NCI-H1694 treated with DMSO at 0.1 percent for 48 hours (cell line): ENCODE results near the gene RMC1.
"Not testable (repeated sequence)": the region's sequence is repeated elsewhere in the genome, so short reads cannot be mapped to it uniquely, and the experiment has no call there.

ENCODE experiments used
- DNase-seq: peaks from one replicate; lab custom pipeline; 2025; lab: John Stamatoyannopoulos, UW

Gene RMC1

GRCh38 chr18:23563377-23564043 is 60.2 kb downstream of the RMC1 start:
- DNase-seq: no peak

- DNase-seq: no peak
Measured at GRCh38 chr18:23565916-23566547, 62.7 kb downstream of the RMC1 start.

DNA sequence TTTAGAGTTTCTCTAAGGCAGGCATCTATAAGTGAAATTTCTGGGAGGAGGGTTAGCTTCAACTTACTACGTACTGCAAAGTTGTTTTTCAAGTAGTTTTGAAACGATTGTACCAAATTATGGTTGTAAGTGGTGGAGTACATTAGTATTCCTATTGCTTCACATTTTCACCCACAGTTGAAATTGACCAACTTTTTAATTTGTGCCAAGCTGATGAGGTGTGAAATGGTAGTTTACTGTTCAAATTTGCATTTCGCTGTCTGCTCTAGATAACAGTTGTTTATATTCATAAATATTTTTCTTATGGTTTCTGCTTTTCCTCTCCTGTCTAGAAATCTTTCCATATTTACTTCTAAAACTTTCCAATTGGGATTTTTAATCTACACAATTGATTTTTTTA is 64.4 kb downstream of the RMC1 start:
- DNase-seq: no peak

GRCh38 chr18:23568281-23569138 is 65.2 kb downstream of the RMC1 start:
- DNase-seq: no peak

DNA sequence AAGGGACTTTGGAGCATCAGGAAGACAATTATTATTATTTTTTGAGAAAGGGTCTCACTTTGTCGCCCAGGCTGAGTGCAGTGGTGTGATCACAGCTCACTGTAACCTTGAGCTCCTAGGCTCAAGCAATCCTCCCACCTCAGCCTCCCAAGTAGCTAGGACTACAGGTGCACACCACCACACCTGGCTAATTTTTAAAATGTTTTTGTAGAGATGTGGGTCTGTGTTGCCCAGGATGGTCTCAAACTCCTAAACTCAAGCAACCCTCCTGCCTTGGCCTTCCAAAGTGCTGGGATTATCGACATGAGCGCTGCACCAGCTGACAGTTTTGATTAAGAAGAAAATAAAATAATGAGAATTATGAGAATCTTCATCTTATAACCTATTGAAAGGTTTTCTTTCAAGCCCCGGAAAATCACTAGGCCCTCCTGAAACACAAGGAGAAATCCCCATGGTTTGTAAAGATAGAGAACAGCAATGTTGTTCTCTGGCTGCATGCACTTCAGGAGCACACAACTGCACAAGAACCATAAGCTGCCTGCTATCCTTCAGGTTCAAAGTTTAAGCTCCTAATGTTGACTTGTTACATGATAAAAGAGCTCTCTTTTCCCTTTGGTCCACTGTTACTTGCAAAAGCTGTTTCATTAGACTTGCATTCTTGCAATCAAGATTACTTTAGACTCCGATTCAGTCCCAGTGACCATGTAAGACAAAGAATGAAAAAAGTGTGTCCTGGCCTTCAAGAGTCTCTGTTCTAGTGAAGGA is 66.2 kb downstream of the RMC1 start:
- DNase-seq: no peak

DNA sequence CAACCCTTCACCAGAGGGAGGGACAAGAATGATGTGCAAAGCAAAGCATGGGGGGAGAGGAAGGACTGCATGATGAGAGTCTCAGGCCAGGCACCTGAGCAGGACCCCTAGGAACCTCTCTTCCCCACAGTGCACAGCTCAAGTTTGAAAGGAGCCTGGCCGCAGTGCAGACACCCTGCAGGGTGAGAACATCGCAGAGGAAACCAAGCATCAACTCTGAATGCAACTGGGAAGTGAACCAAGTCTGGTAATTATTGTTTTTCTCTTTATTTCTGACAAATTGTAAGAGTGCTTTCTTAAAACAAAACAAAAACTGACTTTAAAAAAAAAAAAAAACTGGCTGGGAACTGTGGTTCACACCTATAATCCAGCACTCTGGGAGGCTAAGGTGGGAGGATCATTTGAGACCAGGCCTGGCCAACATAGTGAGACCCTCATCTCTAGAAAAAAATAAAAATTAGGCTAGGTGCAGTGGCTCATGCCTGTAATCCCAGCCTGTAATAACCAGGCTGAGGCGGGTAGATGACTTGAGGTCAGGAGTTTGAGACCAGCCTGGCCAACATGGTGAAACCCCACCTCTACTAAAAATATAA is 67.7 kb downstream of the RMC1 start:
- no peak for DNase-seq

- no peak for DNase-seq
Measured at GRCh38 chr18:23572012-23572411, 68.7 kb downstream of the RMC1 start.

- DNase-seq: no peak
Measured at GRCh38 chr18:23572570-23572969, 69.3 kb downstream of the RMC1 start.

GRCh38 chr18:23573020-23573419 is 69.7 kb downstream of the RMC1 start:
- no peak for DNase-seq

- DNase-seq: no peak
Measured at GRCh38 chr18:23573626-23574431, 70.5 kb downstream of the RMC1 start.

DNA sequence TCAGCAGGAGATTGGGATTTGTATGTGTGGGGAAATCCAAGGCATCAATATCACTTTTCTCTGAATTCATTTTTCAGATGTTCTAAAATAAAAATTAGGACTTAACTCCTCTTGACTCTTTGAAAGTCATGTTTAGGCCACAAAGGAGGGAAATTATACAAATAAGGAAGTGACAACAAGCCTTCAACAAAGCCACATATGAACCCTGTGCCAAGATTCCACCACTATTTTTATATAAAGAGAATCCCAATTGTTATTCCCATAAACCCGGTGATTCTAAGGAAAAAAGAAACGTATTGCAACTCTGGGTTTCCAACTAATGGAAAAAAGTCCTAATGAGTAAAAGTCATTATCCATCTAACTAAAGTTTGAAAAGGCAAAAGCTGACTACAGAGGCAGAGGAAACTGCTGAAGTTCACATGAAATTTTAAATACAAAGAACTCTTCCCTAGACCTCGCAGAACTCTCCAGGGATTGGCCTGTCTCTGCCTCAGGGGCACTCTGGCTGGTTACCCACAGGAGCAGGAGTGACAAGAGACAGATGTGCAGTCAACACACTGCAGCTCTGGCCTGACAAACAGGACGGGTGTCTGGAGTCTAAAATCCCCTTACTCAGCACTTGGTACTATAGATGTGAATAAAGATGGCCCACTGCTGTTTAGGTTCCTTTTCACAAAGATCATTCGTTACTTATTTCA is 71.4 kb downstream of the RMC1 start:
- no peak for DNase-seq

GRCh38 chr18:23575309-23575651 is 72.0 kb downstream of the RMC1 start:
- DNase-seq: no peak

- DNase-seq: not testable (repeated sequence)
Measured at GRCh38 chr18:23577521-23577920, 74.2 kb downstream of the RMC1 start.

DNA sequence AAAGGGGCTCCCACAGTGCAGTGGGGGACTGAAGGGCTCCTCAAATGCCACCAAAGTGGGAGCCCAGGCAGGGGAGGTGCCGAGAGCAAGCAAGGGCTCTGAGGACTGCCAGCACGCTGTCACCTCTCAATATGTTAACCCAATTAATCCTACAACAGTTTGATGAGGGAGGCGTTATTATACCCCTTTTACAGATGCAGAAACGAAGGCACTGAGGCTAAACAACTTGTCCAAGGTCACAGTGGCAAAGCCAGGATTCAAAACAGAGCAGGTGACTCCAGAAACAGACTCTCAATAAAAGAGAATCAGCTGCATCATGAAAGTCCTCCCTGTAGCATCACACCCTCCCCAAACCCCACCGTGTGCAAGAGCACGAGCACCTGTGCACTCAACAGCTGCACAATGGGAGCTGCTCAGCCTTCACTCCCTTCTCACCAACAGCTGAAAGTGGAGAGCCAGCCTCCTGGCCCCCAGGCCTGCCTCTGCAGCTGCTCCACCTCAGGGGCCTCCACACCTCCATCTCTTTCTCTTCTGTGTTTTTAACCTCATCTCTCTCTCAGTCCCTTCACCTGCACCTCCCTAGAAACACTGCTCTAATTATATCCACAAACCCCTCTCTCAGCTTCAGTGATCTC is 74.9 kb downstream of the RMC1 start:
- no peak for DNase-seq

DNA sequence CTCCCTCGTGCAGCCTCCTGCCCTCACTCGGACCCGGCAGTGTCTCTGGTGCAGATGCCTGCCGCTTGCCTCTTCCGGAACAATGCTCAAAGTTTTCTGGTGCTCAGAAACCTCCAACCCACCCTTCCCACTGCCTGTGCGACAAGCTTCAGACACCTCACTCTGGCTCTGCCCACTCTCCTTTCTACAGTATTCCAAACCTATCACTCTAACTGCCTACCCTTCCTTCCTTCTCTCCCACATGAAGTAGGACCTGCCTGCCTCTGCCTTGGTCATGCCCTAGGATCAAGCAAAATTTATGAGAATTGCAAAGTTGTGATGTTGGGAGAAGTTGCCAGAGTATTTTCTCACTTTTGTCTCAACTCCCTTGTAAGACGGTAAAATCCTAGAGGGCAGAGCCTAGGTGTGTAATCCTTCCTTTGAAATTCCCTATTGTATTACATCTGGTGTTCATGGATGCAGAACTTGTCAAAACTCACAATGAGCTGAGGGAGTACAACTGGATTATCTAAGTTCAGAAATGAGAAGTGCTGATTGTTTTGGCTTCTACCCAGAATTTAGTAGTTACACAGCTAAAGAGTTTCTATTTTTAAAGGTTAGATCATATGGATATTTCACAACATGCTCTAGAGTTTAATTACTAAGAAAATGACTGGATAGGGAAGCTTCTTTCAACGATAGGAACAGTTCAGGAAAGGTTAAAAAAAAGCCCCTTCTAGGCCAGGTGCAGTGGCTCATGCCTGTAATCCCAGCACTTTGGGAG is 75.8 kb downstream of the RMC1 start:
- no peak for DNase-seq

DNA sequence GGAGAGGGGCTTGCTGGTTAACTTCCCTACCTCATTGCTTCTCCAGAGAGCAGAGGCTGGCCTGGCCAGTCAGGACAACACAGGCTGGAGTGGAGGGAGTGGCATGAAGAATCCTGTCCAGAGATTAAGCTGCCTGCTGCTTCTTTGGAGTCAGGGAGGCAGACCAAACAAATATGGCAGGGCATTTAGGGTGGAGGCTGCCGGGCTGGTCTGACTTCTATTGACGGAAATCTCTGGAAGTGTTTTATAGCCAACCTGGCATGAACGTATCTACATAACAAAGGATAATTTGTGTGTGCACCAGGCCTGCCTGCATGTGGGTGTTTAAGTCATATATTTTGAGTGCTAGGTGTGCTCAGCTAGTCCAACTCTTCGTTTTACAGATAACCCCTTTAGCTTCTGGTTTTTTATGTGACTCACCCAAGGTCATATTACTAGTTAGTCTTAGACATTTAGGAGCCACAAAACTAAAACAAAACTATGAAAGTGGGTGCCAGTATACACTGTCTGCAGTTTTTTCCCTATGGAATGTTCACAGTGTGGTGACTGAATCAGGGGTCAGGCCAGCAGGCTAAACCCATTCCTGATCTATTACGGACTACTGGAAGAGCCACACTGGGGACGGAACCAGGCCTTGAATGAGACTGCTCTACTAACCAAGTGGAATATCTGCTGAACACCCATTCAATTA is 77.5 kb downstream of the RMC1 start:
- DNase-seq: no peak
